ENCODE measurements around the gene SELENOV. TPM values are rescaled to one million over a fixed set of nuclear protein-coding genes. Genes with fewer than 3 reads are reported as not detected.

Gene SELENOV, protein sequence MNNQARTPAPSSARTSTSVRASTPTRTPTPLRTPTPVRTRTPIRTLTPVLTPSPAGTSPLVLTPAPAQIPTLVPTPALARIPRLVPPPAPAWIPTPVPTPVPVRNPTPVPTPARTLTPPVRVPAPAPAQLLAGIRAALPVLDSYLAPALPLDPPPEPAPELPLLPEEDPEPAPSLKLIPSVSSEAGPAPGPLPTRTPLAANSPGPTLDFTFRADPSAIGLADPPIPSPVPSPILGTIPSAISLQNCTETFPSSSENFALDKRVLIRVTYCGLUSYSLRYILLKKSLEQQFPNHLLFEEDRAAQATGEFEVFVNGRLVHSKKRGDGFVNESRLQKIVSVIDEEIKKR
- not detected in 2 replicates for total RNA-seq

GRCh38 chr19:39514840-39515550 lies at the start of gene SELENOV:
TSS of gene SELENOV (plus strand) at chr19:39515139. CDS start at chr19:39515213, 74 bp downstream.

GRCh38 chr19:39480337-39481228 lies 34.4 kb upstream of the SELENOV start, which contains the start of gene TIMM50:
TSS of gene TIMM50 (plus strand) at chr19:39480838. CDS start at chr19:39480854, 16 bp downstream.

DNA sequence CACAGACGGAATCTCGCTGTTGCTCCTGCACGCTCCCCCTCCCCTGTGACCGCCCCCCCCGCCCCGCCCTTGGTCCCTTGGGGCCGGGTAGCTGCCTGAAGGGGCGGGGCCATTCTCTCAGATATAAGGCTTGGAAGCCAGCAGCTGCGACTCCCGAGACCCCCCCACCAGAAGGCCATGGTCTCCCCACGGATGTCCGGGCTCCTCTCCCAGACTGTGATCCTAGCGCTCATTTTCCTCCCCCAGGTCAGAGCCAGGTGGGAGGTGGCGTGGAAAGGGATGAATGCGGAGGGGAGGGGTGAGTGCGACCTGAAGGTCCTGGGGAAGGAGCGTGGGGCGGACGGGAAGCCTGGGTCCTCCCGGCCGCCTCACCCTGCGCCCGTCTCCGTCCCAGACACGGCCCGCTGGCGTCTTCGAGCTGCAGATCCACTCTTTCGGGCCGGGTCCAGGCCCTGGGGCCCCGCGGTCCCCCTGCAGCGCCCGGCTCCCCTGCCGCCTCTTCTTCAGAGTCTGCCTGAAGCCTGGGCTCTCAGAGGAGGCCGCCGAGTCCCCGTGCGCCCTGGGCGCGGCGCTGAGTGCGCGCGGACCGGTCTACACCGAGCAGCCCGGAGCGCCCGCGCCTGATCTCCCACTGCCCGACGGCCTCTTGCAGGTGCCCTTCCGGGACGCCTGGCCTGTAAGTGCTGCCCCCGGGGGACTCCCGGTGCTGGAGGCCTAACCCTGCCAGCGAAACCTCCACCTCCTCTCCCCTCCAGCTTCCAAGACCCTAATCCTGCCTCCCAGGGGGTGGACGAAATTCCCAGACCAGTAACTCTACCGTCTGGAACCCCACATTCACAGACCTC lies 15.9 kb upstream of the SELENOV start, which contains the start of gene DLL3:
Gene DLL3, plus strand, starts transcription at position 150 of the 845 bp plus-strand sequence. Its CDS starts 28 bp downstream, at position 178.

GRCh38 chr19:39532233-39533002 lies 17.5 kb downstream of the SELENOV start, which contains the start of gene EID2B:
TSS of gene EID2B (minus strand) at chr19:39532852. CDS start at chr19:39532802, 50 bp downstream.

DNA sequence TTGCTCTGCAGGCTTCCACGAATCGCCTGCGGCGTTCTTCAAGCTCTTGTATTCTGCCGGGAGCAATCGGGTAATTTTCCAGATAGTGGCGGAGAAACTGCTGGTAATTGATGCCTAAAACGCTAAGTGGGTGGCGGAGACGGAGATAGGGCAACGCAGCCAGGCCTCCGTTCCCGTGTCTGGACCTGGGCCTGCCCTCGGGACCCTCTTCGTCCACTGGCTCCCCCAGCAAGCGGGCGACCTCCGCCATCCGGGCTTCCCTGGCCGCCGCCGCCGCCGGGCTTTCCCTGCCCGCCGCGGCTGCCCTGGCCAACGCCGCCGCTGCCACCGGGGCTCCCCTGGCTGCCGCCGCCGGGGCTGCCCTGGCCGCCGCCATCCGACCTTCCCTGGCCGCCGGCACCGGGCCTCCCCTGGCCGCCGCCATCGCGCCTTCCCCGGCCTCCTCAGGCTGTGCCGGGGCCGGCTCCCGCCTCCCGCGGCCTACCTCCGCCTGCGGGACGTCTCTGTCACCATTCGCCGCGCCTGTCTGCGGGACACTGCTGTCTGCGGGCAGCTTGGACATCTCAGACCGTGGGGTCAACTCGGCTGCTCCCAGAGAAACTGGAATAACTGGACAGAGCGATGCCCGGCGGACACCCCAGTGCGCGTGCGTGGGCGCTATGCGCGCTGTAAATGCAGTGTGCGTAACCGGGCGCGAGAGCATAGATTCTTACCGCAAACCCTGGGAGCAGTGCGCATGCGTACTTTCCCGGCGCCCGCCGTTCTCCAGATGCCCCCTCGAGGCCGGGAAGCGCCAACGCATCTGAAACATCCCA lies 24.8 kb downstream of the SELENOV start, which contains the start of gene EID2:
Gene EID2, minus strand, starts transcription at position 644 of the 815 bp plus-strand sequence. Its CDS starts 82 bp downstream, at position 562.

Other genes starting within 250 kb of the SELENOV start
- not detected in 2 replicates for gene IFNL2, start 246.7 kb upstream of the SELENOV start, total RNA-seq
- not detected in 2 replicates for gene IFNL1, start 218.7 kb upstream of the SELENOV start, total RNA-seq
- 0.26 and 0.50 TPM in 2 replicates for gene LRFN1, start 194.3 kb upstream of the SELENOV start, total RNA-seq
- 0.39 TPM in 1 of 2 replicates, not detected in the other for gene GMFG, start 179.1 kb upstream of the SELENOV start, total RNA-seq
- gene SAMD4B, start 172.7 kb upstream of the SELENOV start, total RNA-seq, result 91.9 and 106 TPM in 2 replicates
- gene PAF1, start 124.0 kb upstream of the SELENOV start, total RNA-seq, result 23.2 and 26.5 TPM in 2 replicates
- 18.0 and 24.8 TPM in 2 replicates for gene MED29, start 123.8 kb upstream of the SELENOV start, total RNA-seq
- gene ZFP36, start 108.3 kb upstream of the SELENOV start, total RNA-seq, result 3.0 and 3.3 TPM in 2 replicates
- gene PLEKHG2, start 102.5 kb upstream of the SELENOV start, total RNA-seq, result 28.3 and 35.1 TPM in 2 replicates
- gene RPS16, start 79.2 kb upstream of the SELENOV start, total RNA-seq, result 78.3 and 93.2 TPM in 2 replicates
- gene SUPT5H, start 69.6 kb upstream of the SELENOV start, total RNA-seq, result 63.9 and 66.3 TPM in 2 replicates
- gene TIMM50, start 34.3 kb upstream of the SELENOV start, total RNA-seq, result 49.0 and 52.6 TPM in 2 replicates
- 0.13 and 0.23 TPM in 2 replicates for gene DLL3, start 16.2 kb upstream of the SELENOV start, total RNA-seq
- 2.1 and 2.7 TPM in 2 replicates for gene EID2B, start 17.7 kb downstream of the SELENOV start, total RNA-seq
- 8.4 and 11.1 TPM in 2 replicates for gene EID2, start 25.0 kb downstream of the SELENOV start, total RNA-seq
- gene LGALS13, start 87.4 kb downstream of the SELENOV start, total RNA-seq, result not detected in 2 replicates
- gene LGALS16, start 140.8 kb downstream of the SELENOV start, total RNA-seq, result not detected in 2 replicates
- gene LGALS14, start 189.3 kb downstream of the SELENOV start, total RNA-seq, result not detected in 2 replicates
- gene CLC, start 222.9 kb downstream of the SELENOV start, total RNA-seq, result not detected in 2 replicates

Measured in smooth muscle cell of the pulmonary artery (primary cell).